ENCODE measurements around the gene ACVRL1.

DNA sequence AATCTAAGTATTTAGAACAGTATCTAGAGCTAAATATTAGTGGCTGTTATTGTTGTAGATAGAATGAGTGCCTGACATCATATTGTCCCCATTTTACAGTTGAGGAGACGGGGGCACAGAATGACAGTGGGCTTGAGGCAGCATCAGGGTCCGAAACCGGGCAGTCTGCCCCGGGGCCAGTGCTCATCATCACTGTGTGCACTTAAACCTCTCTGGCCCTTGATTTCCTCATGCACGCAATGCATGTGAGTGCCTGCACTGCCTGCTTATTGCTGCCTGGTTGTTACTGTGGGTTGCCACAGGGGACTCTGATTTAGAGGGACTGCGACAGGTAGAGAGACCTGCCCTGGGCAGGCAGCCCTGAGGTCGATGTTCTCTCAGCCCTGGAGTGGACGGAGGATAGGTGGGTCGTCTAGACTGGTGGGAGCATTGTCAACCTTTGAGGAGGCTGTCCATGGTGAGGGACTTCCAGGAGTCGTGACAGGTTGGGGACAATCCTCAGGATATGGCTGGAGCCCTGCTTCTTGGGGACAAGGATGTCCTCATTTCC, 9.8 kb downstream of the ACVRL1 start:
- TF ChIP-seq, protein P1, sequence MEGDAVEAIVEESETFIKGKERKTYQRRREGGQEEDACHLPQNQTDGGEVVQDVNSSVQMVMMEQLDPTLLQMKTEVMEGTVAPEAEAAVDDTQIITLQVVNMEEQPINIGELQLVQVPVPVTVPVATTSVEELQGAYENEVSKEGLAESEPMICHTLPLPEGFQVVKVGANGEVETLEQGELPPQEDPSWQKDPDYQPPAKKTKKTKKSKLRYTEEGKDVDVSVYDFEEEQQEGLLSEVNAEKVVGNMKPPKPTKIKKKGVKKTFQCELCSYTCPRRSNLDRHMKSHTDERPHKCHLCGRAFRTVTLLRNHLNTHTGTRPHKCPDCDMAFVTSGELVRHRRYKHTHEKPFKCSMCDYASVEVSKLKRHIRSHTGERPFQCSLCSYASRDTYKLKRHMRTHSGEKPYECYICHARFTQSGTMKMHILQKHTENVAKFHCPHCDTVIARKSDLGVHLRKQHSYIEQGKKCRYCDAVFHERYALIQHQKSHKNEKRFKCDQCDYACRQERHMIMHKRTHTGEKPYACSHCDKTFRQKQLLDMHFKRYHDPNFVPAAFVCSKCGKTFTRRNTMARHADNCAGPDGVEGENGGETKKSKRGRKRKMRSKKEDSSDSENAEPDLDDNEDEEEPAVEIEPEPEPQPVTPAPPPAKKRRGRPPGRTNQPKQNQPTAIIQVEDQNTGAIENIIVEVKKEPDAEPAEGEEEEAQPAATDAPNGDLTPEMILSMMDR (IDR thresholded peaks at IDR 0.05) = no peak
- no peak for TF ChIP-seq POLR2A (IDR thresholded peaks at IDR 0.05)
